D721Med (cell line): Measurements from ENCODE around the gene CDH15.
"Not testable (repeated sequence)": the region's sequence is repeated elsewhere in the genome, so short reads cannot be mapped to it uniquely, and the experiment has no call there.

Source experiments
- DNase-seq: peaks from one replicate; pipeline ENCODE4 v3.0.0; 2011; ENCODE audit warnings: low spot score; ENCODE audit not compliant: insufficient read length
- FAIRE-seq: peaks from 2 replicates; lab custom pipeline; 2011; peaks lifted over from hg19 to GRCh38; lab: Jason Lieb, UNC
- TF ChIP-seq, protein P1 (sequence below): IDR thresholded peaks from 2 replicates; pipeline ENCODE4 v1.5.1; 2012; ENCODE audit warnings: mild to moderate bottlenecking, control low read depth; ENCODE audit not compliant: insufficient read depth; ENCODE audit errors: missing control alignments

Gene CDH15

DNA sequence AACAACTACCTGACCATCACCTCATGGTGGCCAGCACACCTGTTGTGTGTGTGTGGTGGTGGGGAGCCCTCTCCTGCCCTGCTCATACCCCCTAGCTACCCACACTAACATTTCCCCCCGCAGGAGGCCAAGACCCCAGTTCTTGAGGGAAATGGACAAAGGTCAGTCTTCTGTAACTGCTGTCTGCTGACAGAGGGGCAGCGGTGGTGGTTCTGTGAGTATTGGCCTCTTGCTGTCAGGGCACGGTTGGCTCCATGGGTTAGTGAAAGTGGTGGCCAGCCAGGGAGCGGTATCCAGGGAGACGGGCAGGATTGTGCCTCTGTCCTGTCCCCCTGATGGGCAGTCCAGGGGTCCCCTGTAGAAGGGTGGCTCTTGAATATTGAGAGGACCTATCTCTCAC, 72.1 kb downstream of the CDH15 start:
- TF ChIP-seq, protein P1, sequence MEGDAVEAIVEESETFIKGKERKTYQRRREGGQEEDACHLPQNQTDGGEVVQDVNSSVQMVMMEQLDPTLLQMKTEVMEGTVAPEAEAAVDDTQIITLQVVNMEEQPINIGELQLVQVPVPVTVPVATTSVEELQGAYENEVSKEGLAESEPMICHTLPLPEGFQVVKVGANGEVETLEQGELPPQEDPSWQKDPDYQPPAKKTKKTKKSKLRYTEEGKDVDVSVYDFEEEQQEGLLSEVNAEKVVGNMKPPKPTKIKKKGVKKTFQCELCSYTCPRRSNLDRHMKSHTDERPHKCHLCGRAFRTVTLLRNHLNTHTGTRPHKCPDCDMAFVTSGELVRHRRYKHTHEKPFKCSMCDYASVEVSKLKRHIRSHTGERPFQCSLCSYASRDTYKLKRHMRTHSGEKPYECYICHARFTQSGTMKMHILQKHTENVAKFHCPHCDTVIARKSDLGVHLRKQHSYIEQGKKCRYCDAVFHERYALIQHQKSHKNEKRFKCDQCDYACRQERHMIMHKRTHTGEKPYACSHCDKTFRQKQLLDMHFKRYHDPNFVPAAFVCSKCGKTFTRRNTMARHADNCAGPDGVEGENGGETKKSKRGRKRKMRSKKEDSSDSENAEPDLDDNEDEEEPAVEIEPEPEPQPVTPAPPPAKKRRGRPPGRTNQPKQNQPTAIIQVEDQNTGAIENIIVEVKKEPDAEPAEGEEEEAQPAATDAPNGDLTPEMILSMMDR: no peak
- no peak for DNase-seq
- no peak for FAIRE-seq

DNA sequence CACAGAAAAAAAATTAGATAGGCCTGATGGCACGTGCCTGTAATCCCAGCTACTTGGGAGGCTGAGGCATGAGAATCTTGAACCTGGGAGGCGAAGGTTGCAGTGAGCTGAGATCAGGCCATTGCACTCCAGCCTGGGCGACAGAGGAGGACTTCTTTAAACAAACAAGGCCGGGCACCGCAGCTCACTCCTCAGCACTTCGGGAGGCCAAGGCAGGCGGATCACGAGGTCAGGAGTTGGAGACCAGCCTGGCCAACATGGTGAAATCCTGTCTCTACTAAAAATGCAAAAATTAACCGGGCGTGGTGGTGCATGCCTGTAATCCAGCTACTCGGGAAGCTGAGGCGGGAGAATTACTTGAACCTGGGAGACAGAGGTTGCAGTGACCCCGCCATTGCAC, 72.7 kb downstream of the CDH15 start:
- FAIRE-seq, DNase-seq: not testable (repeated sequence)

DNA sequence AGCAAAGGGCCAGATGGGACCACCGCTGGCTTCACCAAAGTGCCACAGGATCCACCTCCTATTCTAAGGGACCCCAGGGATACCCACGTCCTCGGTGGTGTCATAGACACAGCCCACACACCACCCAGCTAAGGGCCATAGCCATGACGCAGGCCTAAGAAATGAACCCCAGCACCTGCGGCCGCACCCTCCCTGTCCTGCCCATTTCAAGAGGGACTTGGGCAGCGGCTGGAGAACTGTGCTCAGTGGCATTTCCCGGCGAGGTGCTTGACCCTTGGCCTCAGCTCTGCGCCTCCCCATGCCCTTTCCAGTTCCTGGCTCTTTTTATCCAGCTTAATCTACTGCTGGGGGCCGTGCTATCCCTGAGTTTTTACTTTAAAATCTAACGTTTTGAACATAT, 73.2 kb downstream of the CDH15 start:
- DNase-seq (no peak), FAIRE-seq (no peak)
- TF ChIP-seq, protein P1: no peak
